GM23338 (cell line): Measurements from ENCODE around the gene SHISAL1. TPM values are rescaled to one million over a fixed set of nuclear protein-coding genes. Genes with fewer than 3 reads are reported as not detected.

Experiments
- CREB1 ChIP-seq: fragments of 250-450 bp; sonication (Bioruptor Pico); IDR thresholded peaks from 2 replicates; pipeline ENCODE4 v1.5.0; 2020; ENCODE audit warnings: low read depth, mild to moderate bottlenecking, moderate library complexity
- ETS1 ChIP-seq: IDR thresholded peaks from 2 replicates; pipeline ENCODE4 v1.6.1; 2016; ENCODE audit warnings: antibody characterized with exemption
- EZH2phosphoT487 ChIP-seq: fragments of 200-600 bp; sonication (generic); IDR thresholded peaks from one replicate; pipeline ENCODE4 v1.8.1; 2018; ENCODE audit warnings: antibody characterized with exemption; ENCODE audit not compliant: unreplicated experiment
- NANOG ChIP-seq: IDR thresholded peaks from 2 replicates; pipeline ENCODE4 v1.6.1; 2016; ENCODE audit warnings: antibody characterized with exemption, borderline replicate concordance
- POLR2AphosphoS5 ChIP-seq: IDR thresholded peaks from 2 replicates; pipeline ENCODE4 v1.6.1; 2016; ENCODE audit warnings: antibody characterized with exemption, low read depth
- ZNF331 ChIP-seq: fragments of 250-450 bp; sonication (Bioruptor Pico); IDR thresholded peaks from 2 replicates; pipeline ENCODE4 v1.5.0; 2020; ENCODE audit warnings: low read depth, mild to moderate bottlenecking, moderate library complexity
- ZNF462 ChIP-seq: fragments of 250-450 bp; sonication (Bioruptor Pico); IDR thresholded peaks from 2 replicates; pipeline ENCODE4 v1.5.0; 2020; ENCODE audit warnings: mild to moderate bottlenecking, moderate library complexity
- polyA plus RNA-seq: library from polyadenylated mRNA; unstranded; fragments of >200 nt; fragmentation: Nextera tagmentation; extraction: Ambion mirVana; gene quantifications from 2 replicates; pipeline ENCODE4 v1.2.1, GENCODE V29; 2016
- total RNA-seq: library from RNA; depleted of rRNA; stranded (reverse); fragments of >200 nt; shearing (Covaris generic); gene quantifications from 2 replicates; pipeline ENCODE4 v1.2.3, GENCODE V29; 2014

SHISAL1 gene
- total and polyA plus RNA-seq, 2 experiments from 2014 or later = 0.71 to 3.4 TPM

DNA sequence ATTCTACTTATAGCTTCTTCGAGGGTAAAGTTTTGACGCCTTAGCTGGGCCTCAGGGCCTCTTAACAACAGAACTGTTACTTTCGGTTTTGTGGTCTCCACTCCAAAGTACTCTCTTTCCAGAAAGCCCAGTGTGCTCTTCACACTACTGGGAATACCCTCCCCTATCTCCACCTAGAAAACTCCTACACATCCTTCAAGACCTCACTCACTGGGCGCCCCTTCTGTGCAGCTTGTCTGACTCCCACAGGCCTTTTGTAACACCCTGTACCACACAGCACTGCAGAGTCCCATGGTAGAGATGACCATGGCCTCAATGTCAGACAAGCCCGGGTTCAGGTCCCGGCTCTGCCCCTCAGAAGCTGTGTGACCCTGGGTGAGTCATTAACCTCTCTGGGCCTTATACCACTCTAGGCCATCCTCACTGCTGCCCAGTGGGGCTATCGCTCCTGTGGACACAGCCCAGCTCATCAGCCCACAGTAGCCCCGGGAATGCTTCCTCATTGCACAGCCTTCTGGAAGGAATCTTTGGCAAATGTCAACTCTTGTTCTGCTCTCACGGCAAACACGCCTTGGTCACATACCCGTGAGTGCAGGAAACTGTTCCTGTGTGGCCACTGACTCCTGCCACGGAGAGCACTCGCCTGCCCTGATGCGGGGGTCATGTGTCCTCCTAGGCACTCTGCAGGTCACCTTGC lies 51.4 kb downstream of the SHISAL1 start (continued):
- no peak for TF ChIP-seq ZNF462 (CRISPR knock-in tag)
- TF ChIP-seq NANOG = no peak
- no peak for TF ChIP-seq CREB1
- no peak for TF ChIP-seq ZNF331 (CRISPR knock-in tag)
- no peak for TF ChIP-seq EZH2phosphoT487
- no peak for TF ChIP-seq POLR2AphosphoS5
- TF ChIP-seq ETS1 = no peak
